Smooth muscle cell (in vitro differentiated cells): ENCODE measurements around the gene SSC4D. TPM values are rescaled to one million over a fixed set of nuclear protein-coding genes. Genes with fewer than 3 reads are reported as not detected.

ENCODE experiments used
- DNase-seq: peaks from one replicate; lab custom pipeline; 2025; ENCODE audit not compliant: unreplicated experiment; lab: John Stamatoyannopoulos, UW
- H2AFZ ChIP-seq: fragments of 200-600 bp; sonication (generic); 2 replicates; pipeline ENCODE4 v1.6.0; 2016; ENCODE audit warnings: antibody characterized with exemption, low read depth, mild to moderate bottlenecking
- H3F3A ChIP-seq: fragments of 200-600 bp; sonication (generic); 2 replicates; pipeline ENCODE4 v1.6.0; 2017; ENCODE audit warnings: antibody characterized with exemption, low read depth
- H3K27ac ChIP-seq: fragments of 200-600 bp; sonication (generic); 2 replicates; pipeline ENCODE4 v1.5.1; 2016; ENCODE audit warnings: low read depth, mild to moderate bottlenecking
- H3K27me3 ChIP-seq: fragments of 200-600 bp; sonication (generic); 2 replicates; pipeline ENCODE4 v1.6.1; 2016; ENCODE audit warnings: low read depth, mild to moderate bottlenecking
- H3K36me3 ChIP-seq: fragments of 200-600 bp; sonication (generic); 2 replicates; pipeline ENCODE4 v1.5.1; 2016; ENCODE audit warnings: low read depth
- H3K4me1 ChIP-seq: fragments of 200-600 bp; sonication (generic); 2 replicates; pipeline ENCODE4 v1.5.1; 2016; ENCODE audit warnings: low read depth
- H3K4me2 ChIP-seq: fragments of 200-600 bp; sonication (generic); 2 replicates; pipeline ENCODE4 v1.6.0; 2016; ENCODE audit warnings: mild to moderate bottlenecking
- H3K4me3 ChIP-seq: fragments of 200-600 bp; sonication (generic); 2 replicates; pipeline ENCODE4 v1.5.1; 2016; ENCODE audit warnings: mild to moderate bottlenecking
- H3K79me2 ChIP-seq: fragments of 200-600 bp; sonication (generic); 2 replicates; pipeline ENCODE4 v1.6.0; 2016; ENCODE audit warnings: low read depth, mild to moderate bottlenecking
- H3K9ac ChIP-seq: fragments of 200-600 bp; sonication (generic); 2 replicates; pipeline ENCODE4 v1.6.0; 2016; ENCODE audit warnings: low read depth
- H3K9me3 ChIP-seq: fragments of 200-600 bp; sonication (generic); replicated peaks from 2 replicates; pipeline ENCODE4 v1.5.1; 2016; ENCODE audit warnings: low read depth
- H4K20me1 ChIP-seq: fragments of 200-600 bp; sonication (generic); 2 replicates; pipeline ENCODE4 v1.6.0; 2016; ENCODE audit warnings: low read depth
- WGBS: methylation state at CpG from one replicate; pipeline ENCODE4 v1.1.7; 2016; ENCODE audit warnings: low lambda C conversion rate; 5-methylcytosine and 5-hydroxymethylcytosine counted together
- polyA plus RNA-seq: library from polyadenylated mRNA; unstranded; fragments of >200 nt; fragmentation: Nextera tagmentation; extraction: Ambion mirVana; gene quantifications from 2 replicates; pipeline ENCODE4 v1.2.1, GENCODE V29; 2016
- total RNA-seq: library from RNA; depleted of rRNA; stranded (reverse); fragments of >200 nt; gene quantifications from 2 replicates; pipeline ENCODE4 v1.2.3, GENCODE V29; 2014
- TF ChIP-seq, protein P1 (sequence below): fragments of 200-600 bp; sonication (generic); IDR thresholded peaks from 2 replicates; pipeline ENCODE4 v1.5.1; 2017; ENCODE audit warnings: borderline replicate concordance, mild to moderate bottlenecking, antibody characterized with exemption; ENCODE audit not compliant: insufficient read depth, poor library complexity, severe bottlenecking

SSC4D gene
- total and polyA plus RNA-seq, 2 experiments from 2014 or later = 2.2 to 2.3 TPM

DNA sequence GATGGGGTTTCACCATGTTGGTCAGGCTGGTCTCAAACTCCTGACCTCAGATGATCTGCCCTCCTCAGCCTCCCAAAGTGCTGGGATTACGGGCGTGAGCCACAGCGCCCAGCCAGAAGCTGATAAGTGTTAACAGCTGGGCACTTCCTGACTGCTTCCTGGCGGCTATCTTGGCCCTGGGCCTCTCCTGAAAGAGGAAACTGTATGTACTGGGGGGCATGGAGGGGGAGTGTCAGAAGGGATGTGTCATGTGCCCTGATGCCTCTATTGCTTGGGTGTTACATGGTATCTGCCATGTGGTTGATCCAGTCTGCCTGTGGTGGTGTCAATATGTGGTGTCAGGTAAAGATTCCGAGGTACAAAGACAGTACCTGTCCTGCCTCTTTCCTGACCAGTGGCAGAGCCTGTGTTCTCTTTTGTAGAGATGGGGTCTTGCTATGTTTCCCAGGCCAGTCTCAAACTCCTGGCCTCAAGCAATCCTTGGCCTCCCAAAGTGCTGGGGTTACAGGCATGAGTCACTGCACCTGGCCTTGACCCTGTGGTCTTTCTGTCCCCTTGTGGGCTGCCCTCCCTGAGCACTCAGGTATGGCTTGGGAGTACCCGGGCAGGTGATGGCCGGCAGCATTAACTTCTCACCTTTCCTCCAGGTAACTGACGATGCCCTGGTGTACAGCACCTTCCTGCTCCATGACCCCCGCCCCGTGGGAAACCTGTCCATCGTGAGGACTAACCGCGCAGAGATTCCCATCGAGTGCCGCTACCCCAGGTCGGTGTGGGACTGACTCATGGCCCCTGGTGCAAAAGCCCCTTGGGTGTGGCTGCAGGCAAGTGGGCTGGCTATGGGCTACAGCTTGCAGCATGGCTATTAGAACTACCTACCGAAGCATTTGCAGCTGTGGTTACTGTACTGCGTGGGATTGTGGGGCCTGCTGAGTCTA lies 19.6 kb upstream of the SSC4D start:
- no peaks in the 10 kb centered on the region for H3K36me3 ChIP-seq

DNA sequence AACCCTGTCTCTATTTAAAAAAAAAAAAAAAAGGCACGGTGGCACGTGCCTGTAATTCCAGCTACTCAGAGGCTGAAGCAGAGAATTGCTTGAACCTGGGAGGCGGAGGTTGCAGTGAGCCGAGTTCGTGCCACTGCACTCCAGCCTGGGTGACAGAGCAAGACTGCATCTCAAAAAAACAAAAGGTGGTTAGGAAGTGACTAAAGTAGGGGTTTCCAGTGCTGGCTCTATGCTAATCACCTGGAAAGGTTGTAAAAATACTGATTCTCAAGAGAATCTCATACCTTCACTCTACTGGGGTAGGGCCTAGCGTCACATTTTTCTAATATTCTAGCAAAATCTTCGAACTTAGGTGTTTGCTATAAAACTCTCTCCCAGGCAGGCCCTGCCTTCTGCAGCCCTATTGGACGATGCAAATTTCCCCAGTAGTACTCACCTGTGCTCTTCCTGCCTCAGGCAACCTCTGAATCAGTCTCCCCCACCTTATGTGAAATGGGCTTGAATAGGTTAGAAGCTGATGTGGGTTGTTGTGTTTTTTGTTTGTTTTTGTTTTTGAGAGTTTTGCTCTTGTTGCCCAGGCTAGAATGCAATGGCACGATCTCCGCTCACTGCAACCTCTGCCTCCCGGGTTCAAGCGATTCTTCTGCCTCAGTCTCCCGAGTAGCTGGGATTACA lies 18.8 kb upstream of the SSC4D start:
- DNase-seq = no peak
- H3K9ac ChIP-seq = no peak overlapping the region

More for the DNA sequence above, 19.6 kb upstream of the SSC4D start:
- 80% methylated on average over 18 of the region's 18 CpGs for WGBS
- TF ChIP-seq, protein P1, sequence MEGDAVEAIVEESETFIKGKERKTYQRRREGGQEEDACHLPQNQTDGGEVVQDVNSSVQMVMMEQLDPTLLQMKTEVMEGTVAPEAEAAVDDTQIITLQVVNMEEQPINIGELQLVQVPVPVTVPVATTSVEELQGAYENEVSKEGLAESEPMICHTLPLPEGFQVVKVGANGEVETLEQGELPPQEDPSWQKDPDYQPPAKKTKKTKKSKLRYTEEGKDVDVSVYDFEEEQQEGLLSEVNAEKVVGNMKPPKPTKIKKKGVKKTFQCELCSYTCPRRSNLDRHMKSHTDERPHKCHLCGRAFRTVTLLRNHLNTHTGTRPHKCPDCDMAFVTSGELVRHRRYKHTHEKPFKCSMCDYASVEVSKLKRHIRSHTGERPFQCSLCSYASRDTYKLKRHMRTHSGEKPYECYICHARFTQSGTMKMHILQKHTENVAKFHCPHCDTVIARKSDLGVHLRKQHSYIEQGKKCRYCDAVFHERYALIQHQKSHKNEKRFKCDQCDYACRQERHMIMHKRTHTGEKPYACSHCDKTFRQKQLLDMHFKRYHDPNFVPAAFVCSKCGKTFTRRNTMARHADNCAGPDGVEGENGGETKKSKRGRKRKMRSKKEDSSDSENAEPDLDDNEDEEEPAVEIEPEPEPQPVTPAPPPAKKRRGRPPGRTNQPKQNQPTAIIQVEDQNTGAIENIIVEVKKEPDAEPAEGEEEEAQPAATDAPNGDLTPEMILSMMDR = no peak
- no peaks in the 10 kb centered on the region for H3K27me3 ChIP-seq
- H4K20me1 ChIP-seq = no peaks in the 10 kb centered on the region
- H3K79me2 ChIP-seq = no peaks in the 10 kb centered on the region
- no peak overlapping the region for H3K27ac ChIP-seq
- H3K9ac ChIP-seq = no peak overlapping the region
- no peaks in the 10 kb centered on the region for H3K9me3 ChIP-seq
- no peak overlapping the region for H3K4me3 ChIP-seq
- H2AFZ ChIP-seq = no peak overlapping the region
- H3K4me2 ChIP-seq = no peak overlapping the region
- no peak for DNase-seq
- no peaks in the 10 kb centered on the region for H3F3A ChIP-seq
- H3K4me1 ChIP-seq = no peaks in the 10 kb centered on the region

DNA sequence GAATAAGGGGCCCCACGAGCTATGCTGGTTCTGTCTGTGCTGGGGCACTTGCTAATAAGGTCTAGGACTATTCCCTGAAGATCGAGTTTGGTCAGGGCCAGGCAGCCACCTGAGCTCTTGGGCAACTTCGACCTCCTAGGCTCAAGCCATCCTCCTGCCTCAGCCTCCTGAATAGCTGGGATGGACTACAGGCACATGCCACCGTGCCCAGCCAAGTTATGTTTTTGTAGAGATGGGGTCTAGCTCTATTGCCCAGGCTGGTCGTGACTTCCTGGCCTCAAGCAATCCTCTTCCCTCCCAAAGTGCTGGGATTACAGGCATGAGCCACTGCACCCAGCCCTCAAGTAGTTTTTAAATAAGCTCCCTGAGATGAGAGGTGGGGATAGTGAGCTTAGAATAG lies 18.1 kb upstream of the SSC4D start:
- H2AFZ ChIP-seq = no peak overlapping the region
- H4K20me1 ChIP-seq = no peaks in the 10 kb centered on the region
- H3K4me2 ChIP-seq = no peak overlapping the region
- H3K27me3 ChIP-seq = no peaks in the 10 kb centered on the region
- H3K9me3 ChIP-seq = no peaks in the 10 kb centered on the region
- H3F3A ChIP-seq = no peaks in the 10 kb centered on the region
- no peak for DNase-seq
- H3K4me1 ChIP-seq = peaks cover 7% of the 10 kb centered on the region
- no peaks in the 10 kb centered on the region for H3K79me2 ChIP-seq
- H3K9ac ChIP-seq = no peak overlapping the region
- TF ChIP-seq, protein P1 = no peak
- H3K27ac ChIP-seq = no peak overlapping the region
- no peaks in the 10 kb centered on the region for H3K36me3 ChIP-seq
- no peak overlapping the region for H3K4me3 ChIP-seq
- 88% methylated on average over 5 of the region's 5 CpGs for WGBS

More for the DNA sequence above, 18.8 kb upstream of the SSC4D start:
- Histone ChIP-seq H3K4me3 (no peak overlapping the region), H3K79me2 (no peaks in the 10 kb centered on the region), H3K9me3 (no peaks in the 10 kb centered on the region), H3K4me1 (peaks cover 7% of the 10 kb centered on the region), H3K36me3 (no peaks in the 10 kb centered on the region), H3K27me3 (no peaks in the 10 kb centered on the region), H3K27ac (no peak overlapping the region), H4K20me1 (no peaks in the 10 kb centered on the region), H2AFZ (no peak overlapping the region), H3F3A (no peaks in the 10 kb centered on the region), H3K4me2 (no peak overlapping the region)
- WGBS = 84% methylated on average over 13 of the region's 13 CpGs
- TF ChIP-seq, protein P1 = no peak
